ENCODE data around the gene ZNF613. TPM values are rescaled to one million over a fixed set of nuclear protein-coding genes. Genes with fewer than 3 reads are reported as not detected.

ZNF613 gene
- total and polyA plus RNA-seq, 2 of the 13 experiments (the other 11 are each of a cell fraction or from before 2014, with no cell fraction given), result 3.6 to 8.3 TPM

DNA sequence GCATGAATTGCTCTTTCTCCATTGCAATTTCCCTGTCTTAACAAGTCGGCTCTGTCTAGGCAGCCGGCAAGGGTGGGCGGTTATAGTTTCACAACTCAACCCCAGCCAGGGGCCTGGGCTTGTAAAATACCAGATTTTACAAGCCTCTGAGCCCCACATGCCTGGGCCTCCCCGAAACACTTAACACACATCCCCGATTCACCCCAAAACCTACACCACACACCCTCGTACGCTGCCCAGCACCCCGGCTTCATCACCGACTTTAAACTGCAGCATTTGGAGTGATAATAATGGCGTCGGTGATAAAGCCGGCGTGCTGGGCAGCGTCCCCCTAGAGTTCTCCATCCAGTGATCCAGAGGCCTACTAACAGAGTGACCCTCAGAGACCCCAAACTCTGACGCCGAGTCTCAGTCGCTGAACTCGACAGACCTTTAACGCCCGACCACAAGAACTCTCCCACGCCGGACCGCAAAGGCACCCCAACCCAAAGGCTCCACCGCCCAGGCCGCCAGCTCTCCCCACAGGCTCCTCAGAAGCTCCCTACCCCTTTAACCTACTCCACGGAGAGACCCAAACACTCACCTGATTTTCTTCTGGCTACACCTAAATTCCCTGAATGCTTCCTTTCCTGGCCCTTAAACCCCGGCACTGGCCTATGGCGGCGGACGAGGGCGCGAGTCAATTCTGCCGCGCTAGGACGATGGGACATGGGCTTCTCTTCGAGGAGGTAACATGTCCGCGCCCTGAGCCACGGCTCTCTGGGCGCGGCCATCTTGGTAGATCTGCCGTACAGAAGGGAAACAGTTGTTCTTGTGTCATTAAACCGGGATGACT lies 22.7 kb upstream of the ZNF613 start, which contains the start of gene ZNF649 (continued):
- TF ChIP-seq, protein P1, sequence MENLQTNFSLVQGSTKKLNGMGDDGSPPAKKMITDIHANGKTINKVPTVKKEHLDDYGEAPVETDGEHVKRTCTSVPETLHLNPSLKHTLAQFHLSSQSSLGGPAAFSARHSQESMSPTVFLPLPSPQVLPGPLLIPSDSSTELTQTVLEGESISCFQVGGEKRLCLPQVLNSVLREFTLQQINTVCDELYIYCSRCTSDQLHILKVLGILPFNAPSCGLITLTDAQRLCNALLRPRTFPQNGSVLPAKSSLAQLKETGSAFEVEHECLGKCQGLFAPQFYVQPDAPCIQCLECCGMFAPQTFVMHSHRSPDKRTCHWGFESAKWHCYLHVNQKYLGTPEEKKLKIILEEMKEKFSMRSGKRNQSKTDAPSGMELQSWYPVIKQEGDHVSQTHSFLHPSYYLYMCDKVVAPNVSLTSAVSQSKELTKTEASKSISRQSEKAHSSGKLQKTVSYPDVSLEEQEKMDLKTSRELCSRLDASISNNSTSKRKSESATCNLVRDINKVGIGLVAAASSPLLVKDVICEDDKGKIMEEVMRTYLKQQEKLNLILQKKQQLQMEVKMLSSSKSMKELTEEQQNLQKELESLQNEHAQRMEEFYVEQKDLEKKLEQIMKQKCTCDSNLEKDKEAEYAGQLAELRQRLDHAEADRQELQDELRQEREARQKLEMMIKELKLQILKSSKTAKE (CRISPR knock-in tag; IDR thresholded peaks at IDR 0.05; ENCODE audit: borderline replicate concordance), result no peak
- TF ChIP-seq PPARG (CRISPR knock-in tag; conservative IDR thresholded peaks at IDR 0.05), result peak; percentile 53
- no peak for TF ChIP-seq NR2F6 (IDR thresholded peaks at IDR 0.05)
- TF ChIP-seq NR2F6 (CRISPR knock-in tag; IDR thresholded peaks at IDR 0.05), result 0 out of 2 replicates have a peak, but pooled peaks have one; percentile 19
- TF ChIP-seq, protein P2, sequence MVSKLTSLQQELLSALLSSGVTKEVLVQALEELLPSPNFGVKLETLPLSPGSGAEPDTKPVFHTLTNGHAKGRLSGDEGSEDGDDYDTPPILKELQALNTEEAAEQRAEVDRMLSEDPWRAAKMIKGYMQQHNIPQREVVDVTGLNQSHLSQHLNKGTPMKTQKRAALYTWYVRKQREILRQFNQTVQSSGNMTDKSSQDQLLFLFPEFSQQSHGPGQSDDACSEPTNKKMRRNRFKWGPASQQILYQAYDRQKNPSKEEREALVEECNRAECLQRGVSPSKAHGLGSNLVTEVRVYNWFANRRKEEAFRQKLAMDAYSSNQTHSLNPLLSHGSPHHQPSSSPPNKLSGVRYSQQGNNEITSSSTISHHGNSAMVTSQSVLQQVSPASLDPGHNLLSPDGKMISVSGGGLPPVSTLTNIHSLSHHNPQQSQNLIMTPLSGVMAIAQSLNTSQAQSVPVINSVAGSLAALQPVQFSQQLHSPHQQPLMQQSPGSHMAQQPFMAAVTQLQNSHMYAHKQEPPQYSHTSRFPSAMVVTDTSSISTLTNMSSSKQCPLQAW (CRISPR knock-in tag; IDR thresholded peaks at IDR 0.05), result peak; percentile 39; the same call in 1 of the 2 replicates
- TF ChIP-seq, protein P3, sequence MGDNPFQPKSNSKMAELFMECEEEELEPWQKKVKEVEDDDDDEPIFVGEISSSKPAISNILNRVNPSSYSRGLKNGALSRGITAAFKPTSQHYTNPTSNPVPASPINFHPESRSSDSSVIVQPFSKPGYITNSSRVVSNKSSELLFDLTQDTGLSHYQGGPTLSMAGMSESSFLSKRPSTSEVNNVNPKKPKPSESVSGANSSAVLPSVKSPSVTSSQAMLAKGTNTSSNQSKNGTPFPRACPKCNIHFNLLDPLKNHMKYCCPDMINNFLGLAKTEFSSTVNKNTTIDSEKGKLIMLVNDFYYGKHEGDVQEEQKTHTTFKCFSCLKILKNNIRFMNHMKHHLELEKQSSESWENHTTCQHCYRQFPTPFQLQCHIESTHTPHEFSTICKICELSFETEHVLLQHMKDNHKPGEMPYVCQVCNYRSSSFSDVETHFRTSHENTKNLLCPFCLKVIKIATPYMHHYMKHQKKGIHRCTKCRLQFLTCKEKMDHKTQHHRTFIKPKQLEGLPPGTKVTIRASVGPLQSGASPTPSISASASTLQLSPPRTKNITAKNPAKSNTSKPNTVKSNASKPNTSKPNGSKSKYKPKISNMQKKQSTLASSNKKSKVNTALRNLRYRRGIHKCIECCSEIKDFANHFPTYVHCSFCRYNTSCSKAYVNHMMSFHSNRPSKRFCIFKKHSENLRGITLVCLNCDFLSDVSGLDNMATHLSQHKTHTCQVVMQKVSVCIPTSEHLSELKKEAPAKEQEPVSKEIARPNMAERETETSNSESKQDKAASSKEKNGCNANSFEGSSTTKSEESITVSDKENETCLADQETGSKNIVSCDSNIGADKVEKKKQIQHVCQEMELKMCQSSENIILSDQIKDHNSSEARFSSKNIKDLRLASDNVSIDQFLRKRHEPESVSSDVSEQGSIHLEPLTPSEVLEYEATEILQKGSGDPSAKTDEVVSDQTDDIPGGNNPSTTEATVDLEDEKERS (CRISPR knock-in tag; IDR thresholded peaks at IDR 0.05), result peak; percentile 99
